RWPE1 (cell line): Measurements from ENCODE around the gene ZMIZ1.

ENCODE experiments used
- CTCF ChIA-PET: fragments of 350-600 bp; sonication (Branson Sonifier 250); formaldehyde crosslinking; extraction: SDS; loops from one replicate; lab custom pipeline; 2021; lab: Yijun Ruan, JAX
- POLR2A ChIA-PET: fragments of 400-600 bp; formaldehyde crosslinking; extraction: SDS; loops from one replicate; lab custom pipeline; 2020; ENCODE audit warnings: antibody characterized with exemption; ENCODE audit not compliant: low non-redundant PET; lab: Yijun Ruan, JAX
- DNase-seq: peaks from one replicate; pipeline ENCODE4 v3.0.0; 2012; ENCODE audit warnings: low spot score
- H3K27ac ChIP-seq: fragments of 450-650 bp; 2 replicates; pipeline ENCODE4 v1.5.1; 2017
- CTCF ChIP-seq: fragments of 450-650 bp; conservative IDR thresholded peaks from 2 replicates; pipeline ENCODE4 v1.5.1; 2017; ENCODE audit warnings: low read depth, mild to moderate bottlenecking

The ZMIZ1 gene

DNA sequence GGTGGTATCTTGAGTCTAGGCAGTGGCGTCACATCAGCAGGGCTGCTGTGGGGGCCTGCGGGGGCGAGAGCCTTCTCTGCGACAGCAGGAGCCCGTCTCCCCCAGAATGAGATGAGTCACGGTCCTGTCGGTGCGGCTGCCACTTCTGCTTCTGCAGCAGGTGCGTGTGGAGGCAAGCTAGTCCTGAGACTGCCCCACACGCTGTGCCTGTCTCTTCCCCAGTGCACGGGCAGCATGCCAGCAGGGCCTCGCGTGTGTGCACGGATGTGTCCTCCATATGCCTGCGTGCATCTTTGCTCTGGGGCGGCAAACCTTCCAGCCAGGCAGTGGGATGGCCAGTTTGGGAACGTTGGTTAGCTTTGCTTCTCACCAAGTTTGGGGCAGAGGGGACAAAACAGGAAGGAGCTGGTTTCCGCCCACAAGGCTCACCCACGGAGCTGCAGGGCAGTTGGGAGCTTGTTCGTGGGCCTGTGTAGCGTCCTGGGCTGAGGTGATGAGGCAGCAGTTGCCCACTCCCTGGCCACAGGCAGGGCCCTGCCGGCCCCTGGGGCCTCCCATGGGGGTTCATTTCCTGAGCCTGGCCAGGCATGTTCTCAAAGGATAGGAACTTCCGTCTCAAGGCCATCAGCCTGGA lies 217.7 kb downstream of the ZMIZ1 start:
- ChIA-PET CTCF (no interaction called here), POLR2A (no interaction called here)
- DNase-seq: peak; percentile 60
- no peak for TF ChIP-seq CTCF
- peak overlapping the region; percentile 67 for H3K27ac ChIP-seq

GRCh38 chr10:79287973-79288723 lies 219.4 kb downstream of the ZMIZ1 start:
- no peak for TF ChIP-seq CTCF
- 0 out of 2 replicates have a peak overlapping the region, but pooled peaks have one; percentile 2 for H3K27ac ChIP-seq
- ChIA-PET CTCF (interaction anchor here (1.0 kb wide), 1 partner anchor 39 kb away, joined by 3 read pairs; no protein-coding TSS in a partner anchor), POLR2A (no interaction called here)
- no peak for DNase-seq

DNA sequence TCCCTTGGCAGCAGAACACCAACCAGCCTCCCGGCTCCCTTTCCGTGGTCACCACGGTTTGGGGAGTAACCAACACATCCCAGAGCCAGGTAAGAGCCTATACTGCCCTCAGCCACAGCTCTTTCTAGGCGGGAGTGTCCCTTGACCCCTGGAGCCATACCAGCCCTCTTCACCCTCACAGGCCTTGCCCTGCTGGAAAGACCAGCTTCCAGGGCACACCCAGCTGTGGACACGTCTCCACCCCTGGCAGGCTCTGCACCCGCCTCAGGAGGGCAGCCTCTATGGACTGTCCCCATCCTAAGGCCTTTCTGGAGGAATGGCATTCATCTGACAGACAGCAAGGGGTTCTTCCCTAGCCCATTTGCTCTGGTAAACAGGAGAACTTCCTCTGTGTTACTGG lies 221.0 kb downstream of the ZMIZ1 start:
- peak overlapping the region; percentile 74 for H3K27ac ChIP-seq
- CTCF ChIA-PET: no interaction called here

GRCh38 chr10:79292026-79292766 lies 223.4 kb downstream of the ZMIZ1 start:
- no peak for TF ChIP-seq CTCF
- ChIA-PET CTCF (interaction anchor here (0.5 to 0.8 kb wide), 6 partner anchors 11 to 1153 kb away, joined by 3 to 4 read pairs (median 4); no protein-coding TSS in a partner anchor), POLR2A (no interaction called here)
- no peak for DNase-seq
- peak overlapping the region; percentile 74 for H3K27ac ChIP-seq

More for the DNA sequence above, 221.0 kb downstream of the ZMIZ1 start:
- TF ChIP-seq CTCF: no peak
- POLR2A ChIA-PET: no interaction called here
- DNase-seq: no peak

- ChIA-PET CTCF (interaction anchor here (0.6 kb wide), 5 partner anchors 12 to 778 kb away, joined by 3 to 4 read pairs (median 4); partner anchors contain the start of gene PPIF), POLR2A (no interaction called here)
- H3K27ac ChIP-seq: peak overlapping the region; percentile 74
- peak; percentile 49 for TF ChIP-seq CTCF
- DNase-seq: peak; percentile 36
These were observed 224.4 kb downstream of the ZMIZ1 start for GRCh38 chr10:79292891-79293746.
